AG10803 (cell line): ENCODE measurements around the gene SLC5A7.

Experiments
- DNase-seq: peaks from one replicate; pipeline ENCODE4 v3.0.0; 2010; ENCODE audit warnings: low read depth
- H3K4me3 ChIP-seq: 2 replicates; pipeline ENCODE4 v1.5.1; 2011; ENCODE audit warnings: mild to moderate bottlenecking, low read length, control low read depth
- CTCF ChIP-seq: conservative IDR thresholded peaks from 2 replicates; pipeline ENCODE4 v1.5.1; 2011; ENCODE audit warnings: mild to moderate bottlenecking, low read length, control low read depth, inconsistent platforms

Gene SLC5A7

GRCh38 chr2:107986278-107987217, at the start of gene SLC5A7:
Gene SLC5A7 (plus strand): TSS chr2:107986524. CDS start chr2:107988156, 1,632 bp downstream.
- TF ChIP-seq CTCF: no peak
- no peak for DNase-seq
- no peak within 1 kb of the TSS for H3K4me3 ChIP-seq

DNA sequence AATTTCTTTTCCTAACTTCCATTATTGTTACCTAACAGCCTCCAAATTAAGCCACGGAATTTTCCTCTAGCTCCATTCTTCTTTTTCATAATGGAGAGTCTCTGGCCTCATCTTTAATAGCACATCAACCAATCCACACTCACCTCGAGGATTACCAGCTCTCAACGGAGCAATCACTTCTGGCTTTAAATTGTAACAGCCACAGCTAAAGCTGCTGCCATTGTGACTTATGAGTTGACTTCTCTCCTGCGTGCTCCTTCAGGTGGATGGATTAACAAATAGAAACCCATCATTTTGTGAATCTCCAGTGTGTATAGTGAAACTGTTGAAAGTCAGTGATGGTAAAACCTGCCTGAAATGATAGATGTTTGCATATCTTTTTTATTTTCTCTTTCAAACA, 24.9 kb upstream of the SLC5A7 start:
- H3K4me3 ChIP-seq: no peak overlapping the region
- no peak for TF ChIP-seq CTCF
- no peak for DNase-seq

- no peak for TF ChIP-seq CTCF
- no peak overlapping the region for H3K4me3 ChIP-seq
- DNase-seq: no peak
Measured at GRCh38 chr2:107964185-107964584, 22.1 kb upstream of the SLC5A7 start.

DNA sequence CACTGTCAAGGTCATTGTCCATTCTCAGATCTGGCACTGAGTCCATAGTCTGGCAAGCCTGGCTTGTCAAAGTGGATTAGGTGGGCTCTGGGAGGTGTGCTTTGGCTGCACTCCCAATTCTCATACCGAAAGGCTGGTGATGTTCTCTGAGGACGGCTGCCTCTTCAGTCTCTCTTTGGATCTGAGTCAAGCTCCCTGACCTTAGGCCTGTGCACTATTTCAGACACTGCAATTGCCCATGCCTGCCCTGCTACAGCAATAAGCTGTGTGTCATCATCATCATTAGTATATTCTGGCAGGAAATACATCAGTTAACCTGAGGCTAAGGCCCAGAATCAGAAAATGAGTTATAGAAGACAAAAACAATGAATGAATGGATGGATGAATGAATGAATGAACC, 1.6 kb upstream of the SLC5A7 start:
- no peak for DNase-seq
- no peak overlapping the region for H3K4me3 ChIP-seq
- TF ChIP-seq CTCF: no peak

- no peak overlapping the region for H3K4me3 ChIP-seq
- TF ChIP-seq CTCF: no peak
- no peak for DNase-seq
Measured at GRCh38 chr2:107988108-107988507, 1.8 kb downstream of the SLC5A7 start.

DNA sequence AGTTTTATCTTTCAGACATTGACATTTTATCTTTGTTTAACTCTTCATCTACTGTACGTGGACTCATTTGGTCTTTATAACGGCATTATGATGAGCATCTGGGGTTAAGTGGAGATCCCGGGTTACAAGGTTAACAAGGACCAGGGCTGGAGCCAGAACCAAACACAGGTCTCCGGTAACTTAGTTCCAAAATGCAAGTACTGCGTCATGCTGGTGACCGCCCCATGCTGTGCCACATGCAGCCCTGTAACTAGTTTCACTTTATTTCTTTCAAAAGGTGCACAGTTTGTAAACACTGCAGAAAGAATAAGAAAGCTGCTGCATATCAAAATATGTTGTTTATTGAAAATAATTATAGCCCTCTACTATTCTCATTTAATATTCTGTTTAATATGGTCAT, 3.1 kb downstream of the SLC5A7 start:
- no peak overlapping the region for H3K4me3 ChIP-seq
- no peak for DNase-seq
- no peak for TF ChIP-seq CTCF

- no peak for DNase-seq
- H3K4me3 ChIP-seq: no peak overlapping the region
- TF ChIP-seq CTCF: no peak
Measured at GRCh38 chr2:107990718-107991117, 4.4 kb downstream of the SLC5A7 start.
